GM23338 (cell line): ENCODE data around the gene GRID1.

Experiments used
- CREB1 ChIP-seq: fragments of 250-450 bp; sonication (Bioruptor Pico); IDR thresholded peaks from 2 replicates; pipeline ENCODE4 v1.5.0; 2020; ENCODE audit warnings: low read depth, mild to moderate bottlenecking, moderate library complexity
- CTCF ChIP-seq, 2 experiments: fragments of 200-600 bp in 1 of 2; sonication (generic) in 1 of 2; conservative IDR thresholded peaks; 2 replicates each; pipeline versions ENCODE4 v1.5.1 to v1.6.1; 2016 to 2017; ENCODE audit warnings: antibody characterized with exemption in 2 of 2, low read depth in 2 of 2, mild to moderate bottlenecking in 2 of 2, moderate library complexity in 1 of 2
- EZH2 ChIP-seq: fragments of 200-600 bp; sonication (generic); IDR thresholded peaks from one replicate; pipeline ENCODE4 v1.8.0; 2017; ENCODE audit warnings: antibody characterized with exemption, mild to moderate bottlenecking, low read depth; ENCODE audit not compliant: unreplicated experiment
- EZH2phosphoT487 ChIP-seq: fragments of 200-600 bp; sonication (generic); IDR thresholded peaks from one replicate; pipeline ENCODE4 v1.8.1; 2018; ENCODE audit warnings: antibody characterized with exemption; ENCODE audit not compliant: unreplicated experiment
- JUNB ChIP-seq: IDR thresholded peaks from one replicate; pipeline ENCODE4 v1.6.1; 2016; ENCODE audit warnings: antibody characterized with exemption; ENCODE audit not compliant: unreplicated experiment
- NANOG ChIP-seq: IDR thresholded peaks from 2 replicates; pipeline ENCODE4 v1.6.1; 2016; ENCODE audit warnings: antibody characterized with exemption, borderline replicate concordance
- POLR2AphosphoS5 ChIP-seq: IDR thresholded peaks from 2 replicates; pipeline ENCODE4 v1.6.1; 2016; ENCODE audit warnings: antibody characterized with exemption, low read depth
- REST ChIP-seq: IDR thresholded peaks from one replicate; pipeline ENCODE4 v1.6.1; 2018; ENCODE audit warnings: antibody characterized with exemption; ENCODE audit not compliant: unreplicated experiment
- STAT1 ChIP-seq: IDR thresholded peaks from one replicate; pipeline ENCODE4 v1.6.1; 2016; ENCODE audit warnings: antibody characterized with exemption; ENCODE audit not compliant: unreplicated experiment
- ZNF114 ChIP-seq: fragments of 250-450 bp; sonication (Bioruptor Pico); IDR thresholded peaks from 2 replicates; pipeline ENCODE4 v1.5.0; 2020; ENCODE audit warnings: mild to moderate bottlenecking, moderate library complexity
- ZNF331 ChIP-seq: fragments of 250-450 bp; sonication (Bioruptor Pico); IDR thresholded peaks from 2 replicates; pipeline ENCODE4 v1.5.0; 2020; ENCODE audit warnings: low read depth, mild to moderate bottlenecking, moderate library complexity

GRCh38 chr10:86344281-86344680, 22.3 kb downstream of the GRID1 start:
- no peak for TF ChIP-seq EZH2
- TF ChIP-seq POLR2AphosphoS5: no peak
- TF ChIP-seq CTCF (conservative IDR thresholded peaks at IDR 0.05; ENCODE audit: low read depth in 2 of 2): no peak
- no peak for TF ChIP-seq ZNF114
- TF ChIP-seq CREB1 (CRISPR knock-in tag): no peak
- no peak for TF ChIP-seq EZH2phosphoT487
- TF ChIP-seq REST: no peak
- no peak for TF ChIP-seq ZNF331 (CRISPR knock-in tag)
- TF ChIP-seq JUNB: no peak
- no peak for TF ChIP-seq STAT1
- no peak for TF ChIP-seq NANOG
